Upper lobe of left lung (tissue), 6 donors: Measurements from ENCODE around the gene RSL1D1. TPM values are rescaled to one million over a fixed set of nuclear protein-coding genes. Genes with fewer than 3 reads are reported as not detected.

ENCODE experiments used
- ATAC-seq, 2 donors: fragments of 200-7000 bp; cut with Tn5 transposase; one replicate each; pipeline ENCODE4 v1.9.1; 2022; ENCODE audit warnings: mild to moderate bottlenecking in 2 of 2, moderate library complexity in 2 of 2; ENCODE audit not compliant: low FRiP score in 2 of 2
- DNase-seq, 2 donors: peaks; one replicate each; pipeline ENCODE4 v3.0.0-alpha.2; 2019 to 2020
- H3K27ac ChIP-seq, 4 donors: fragments of 200-600 bp; sonication (generic); one replicate each; pipeline ENCODE4 v1.5.1; 2016 to 2019
- H3K27me3 ChIP-seq, 4 donors: fragments of 200-600 bp; sonication (generic); one replicate each; pipeline ENCODE4 v1.5.1; 2017 to 2019
- H3K36me3 ChIP-seq, 4 donors: fragments of 200-600 bp; sonication (generic); one replicate each; pipeline ENCODE4 v1.5.1; 2016 to 2019
- H3K4me1 ChIP-seq, 4 donors: fragments of 200-600 bp; sonication (generic); one replicate each; pipeline ENCODE4 v1.5.1; 2018 to 2019
- H3K4me3 ChIP-seq, 4 donors: fragments of 200-600 bp; sonication (generic); one replicate each; pipeline ENCODE4 v1.5.1; 2017 to 2019; ENCODE audit warnings: mild to moderate bottlenecking in 2 of 4, moderate library complexity in 1 of 4
- H3K9me3 ChIP-seq, 4 donors: fragments of 200-600 bp; sonication (generic); one replicate each; pipeline ENCODE4 v1.5.1; 2018 to 2019
- EP300 ChIP-seq, 4 donors: sonication (generic); formaldehyde crosslinking; IDR thresholded peaks; one replicate each; pipeline ENCODE4 v1.5.1; 2017; ENCODE audit warnings: antibody characterized with exemption in 4 of 4, control low read depth in 2 of 4
- POLR2A ChIP-seq, 4 donors: fragments of 450-650 bp; IDR thresholded peaks; one replicate each; pipeline ENCODE4 v1.5.1; 2016 to 2017; ENCODE audit warnings: antibody characterized with exemption in 4 of 4, mild to moderate bottlenecking in 2 of 4
- POLR2AphosphoS5 ChIP-seq, 2 donors: sonication (generic); formaldehyde crosslinking; IDR thresholded peaks; one replicate each; pipeline ENCODE4 v1.5.1; 2017; ENCODE audit warnings: antibody characterized with exemption in 2 of 2
- WGBS, 2 donors: methylation state at CpG; one replicate each; pipeline ENCODE4 v1.1.5; 2017 to 2018; 5-methylcytosine and 5-hydroxymethylcytosine counted together
- total RNA-seq, 6 donors: library from RNA; depleted of rRNA in 4 of 6; stranded (reverse); fragments of >200 nt in 4 of 6; gene quantifications; one replicate each; pipeline versions ENCODE4 v1.1.0 to v1.2.1, GENCODE V29; 2016 to 2021
- TF ChIP-seq, protein P1 (sequence below), 6 experiments: fragments of 450-650 bp in 4 of 6; fragments of 200-600 bp in 2 of 6; sonication (generic) in 2 of 6; IDR thresholded peaks; one replicate each; pipeline ENCODE4 v1.5.1; 2016 to 2019; ENCODE audit warnings: antibody characterized with exemption in 6 of 6
- donor health status: DM: no; HTN: no; CAD: no; lungs with moderate emphysema.
- donor health status: DM: no; HTN: yes; CAD: no; lungs with severe emphysema.

The RSL1D1 gene
- total RNA-seq, 6 donors from 2014 or later = 77.8 to 121 (median 108) TPM

DNA sequence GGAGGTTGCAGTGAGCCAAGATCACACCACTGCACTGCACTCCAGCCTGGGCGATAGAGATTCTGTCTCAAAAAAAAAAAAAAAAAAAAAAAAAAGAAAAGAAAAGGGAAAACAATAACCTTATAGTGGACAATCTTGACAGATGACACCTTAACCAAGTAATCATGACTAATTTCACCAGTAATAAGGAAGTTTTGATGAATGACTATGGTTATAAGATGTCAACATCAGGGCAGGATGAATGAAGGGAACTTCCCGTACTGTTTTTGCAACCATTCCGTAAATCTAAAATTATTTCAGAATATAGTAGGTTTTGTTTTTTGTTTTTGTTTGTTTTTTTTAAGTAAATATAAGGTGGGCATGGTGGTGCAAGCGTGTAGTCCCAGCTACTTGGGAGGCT is 41.4 kb upstream of the RSL1D1 start:
- Histone ChIP-seq H3K27ac (no peak overlapping the region), H3K36me3 (peaks cover 15 to 70% (median 38%) of the 10 kb centered on the region in 4 donors), H3K27me3 (no peaks in the 10 kb centered on the region), H3K4me1 (peaks cover 0 to 12% (median 2%) of the 10 kb centered on the region in 4 donors), H3K4me3 (no peak overlapping the region), H3K9me3 (no peaks in the 10 kb centered on the region)
- TF ChIP-seq, protein P1, sequence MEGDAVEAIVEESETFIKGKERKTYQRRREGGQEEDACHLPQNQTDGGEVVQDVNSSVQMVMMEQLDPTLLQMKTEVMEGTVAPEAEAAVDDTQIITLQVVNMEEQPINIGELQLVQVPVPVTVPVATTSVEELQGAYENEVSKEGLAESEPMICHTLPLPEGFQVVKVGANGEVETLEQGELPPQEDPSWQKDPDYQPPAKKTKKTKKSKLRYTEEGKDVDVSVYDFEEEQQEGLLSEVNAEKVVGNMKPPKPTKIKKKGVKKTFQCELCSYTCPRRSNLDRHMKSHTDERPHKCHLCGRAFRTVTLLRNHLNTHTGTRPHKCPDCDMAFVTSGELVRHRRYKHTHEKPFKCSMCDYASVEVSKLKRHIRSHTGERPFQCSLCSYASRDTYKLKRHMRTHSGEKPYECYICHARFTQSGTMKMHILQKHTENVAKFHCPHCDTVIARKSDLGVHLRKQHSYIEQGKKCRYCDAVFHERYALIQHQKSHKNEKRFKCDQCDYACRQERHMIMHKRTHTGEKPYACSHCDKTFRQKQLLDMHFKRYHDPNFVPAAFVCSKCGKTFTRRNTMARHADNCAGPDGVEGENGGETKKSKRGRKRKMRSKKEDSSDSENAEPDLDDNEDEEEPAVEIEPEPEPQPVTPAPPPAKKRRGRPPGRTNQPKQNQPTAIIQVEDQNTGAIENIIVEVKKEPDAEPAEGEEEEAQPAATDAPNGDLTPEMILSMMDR (IDR thresholded peaks at IDR 0.05) = no peak
- TF ChIP-seq POLR2A (IDR thresholded peaks at IDR 0.05) (no peak), POLR2AphosphoS5 (IDR thresholded peaks at IDR 0.05) (no peak), EP300 (IDR thresholded peaks at IDR 0.05) (no peak)
- ATAC-seq (no peak), DNase-seq (no peak)
- WGBS, 2 donors = 66 to 87% methylated on average over 4 of the region's 4 CpGs

DNA sequence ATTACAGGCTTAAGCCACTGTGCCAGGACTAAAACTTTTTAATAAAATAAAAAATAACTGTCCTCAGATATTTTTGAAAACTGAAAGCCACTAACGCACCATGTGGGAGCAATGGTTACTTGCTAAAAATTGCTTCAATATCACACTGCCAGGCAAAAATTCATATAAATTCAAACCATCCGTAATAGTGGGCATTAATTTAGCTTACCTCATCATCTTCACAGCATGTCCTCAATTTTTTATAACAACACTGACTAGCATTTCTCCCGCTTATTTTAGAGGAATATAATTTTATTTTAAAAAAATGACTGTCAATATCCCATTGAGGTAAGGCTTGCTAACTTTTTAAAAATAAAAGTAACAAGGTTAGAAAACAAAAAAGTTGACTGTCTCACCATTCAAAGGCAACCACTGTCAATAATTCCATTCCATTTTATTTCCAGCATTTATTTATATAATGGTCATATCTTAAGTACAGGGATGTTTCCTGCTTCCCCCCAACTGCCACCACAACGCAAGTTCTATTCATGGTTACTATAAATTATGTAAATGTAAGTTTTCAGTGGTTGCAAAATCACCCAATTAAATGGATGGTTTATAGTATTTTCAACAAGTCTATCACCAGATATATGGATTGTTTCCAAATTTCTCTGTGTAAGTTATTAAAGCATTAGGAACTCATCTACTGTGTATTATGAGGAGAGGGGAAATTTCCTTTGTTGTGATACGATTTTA is 39.1 kb upstream of the RSL1D1 start:
- Histone ChIP-seq H3K4me3 (no peak overlapping the region), H3K4me1 (no peaks in the 10 kb centered on the region), H3K9me3 (no peaks in the 10 kb centered on the region), H3K27ac (no peak overlapping the region), H3K27me3 (no peaks in the 10 kb centered on the region), H3K36me3 (peaks cover 20 to 82% (median 55%) of the 10 kb centered on the region in 4 donors)
- WGBS, 2 donors = 72 to 82% methylated on average over 5 of the region's 5 CpGs
- no peak for TF ChIP-seq EP300 (IDR thresholded peaks at IDR 0.05)
- no peak for TF ChIP-seq POLR2AphosphoS5 (IDR thresholded peaks at IDR 0.05)
- TF ChIP-seq, protein P1 (IDR thresholded peaks at IDR 0.05) = no peak
- TF ChIP-seq POLR2A (IDR thresholded peaks at IDR 0.05) = no peak
- no peak for ATAC-seq
- no peak for DNase-seq

DNA sequence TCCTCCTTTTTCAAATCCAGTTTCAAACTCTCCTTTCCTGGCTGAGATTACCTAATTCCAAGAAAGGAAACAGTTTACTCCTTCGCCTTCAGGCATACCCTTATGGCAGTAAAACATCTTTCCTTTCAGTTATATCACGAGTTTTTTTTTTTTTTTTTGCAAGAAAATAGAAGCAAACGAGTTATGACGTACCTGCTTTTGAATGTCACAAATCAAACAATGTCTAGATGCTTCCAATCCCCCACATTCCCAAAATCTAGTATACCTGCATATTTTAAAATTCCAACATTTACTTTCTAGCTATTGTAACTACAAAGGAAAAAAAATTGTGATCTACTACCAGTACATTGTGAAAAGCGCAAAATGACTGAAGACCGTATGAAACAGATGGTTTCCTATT is 35.5 kb upstream of the RSL1D1 start:
- ATAC-seq (no peak), DNase-seq (no peak)
- TF ChIP-seq POLR2AphosphoS5 (IDR thresholded peaks at IDR 0.05) (no peak), POLR2A (IDR thresholded peaks at IDR 0.05) (no peak)
- Histone ChIP-seq H3K4me3 (no peak overlapping the region), H3K4me1 (no peaks in the 10 kb centered on the region), H3K36me3 (peaks cover 37 to 88% (median 65%) of the 10 kb centered on the region in 4 donors), H3K27me3 (no peaks in the 10 kb centered on the region), H3K9me3 (no peaks in the 10 kb centered on the region), H3K27ac (no peak overlapping the region)
- WGBS, 2 donors = 89 to 93% methylated on average over 6 of the region's 6 CpGs

DNA sequence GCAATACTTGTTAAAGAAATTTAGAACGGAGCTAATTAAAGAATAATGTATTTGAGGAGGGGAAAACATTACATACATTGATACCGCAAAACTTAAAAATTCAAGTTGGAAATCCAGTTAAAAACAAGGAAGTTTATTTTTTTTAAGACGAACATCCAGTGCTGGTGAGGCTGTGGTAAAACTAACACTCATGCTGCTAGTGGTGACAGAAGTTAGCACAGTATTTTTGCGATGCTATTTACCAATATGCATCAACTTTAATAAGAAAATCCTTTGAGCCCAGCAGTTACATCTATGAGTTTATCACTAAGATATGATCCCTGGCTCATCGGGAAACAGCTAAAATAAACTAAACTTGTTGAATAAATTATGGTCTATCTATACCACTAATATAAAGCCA is 32.7 kb upstream of the RSL1D1 start:
- H3K9me3 ChIP-seq = no peaks in the 10 kb centered on the region
- DNase-seq = no peak
- TF ChIP-seq POLR2AphosphoS5 (IDR thresholded peaks at IDR 0.05) (no peak), EP300 (IDR thresholded peaks at IDR 0.05) (no peak), POLR2A (IDR thresholded peaks at IDR 0.05) (no peak)
- TF ChIP-seq, protein P1 (IDR thresholded peaks at IDR 0.05) = no peak
- H3K27me3 ChIP-seq = no peaks in the 10 kb centered on the region
- WGBS, 2 donors = 94 to 97% methylated on average over 5 of the region's 5 CpGs
- H3K27ac ChIP-seq = no peak overlapping the region
- no peaks in the 10 kb centered on the region for H3K4me1 ChIP-seq
- no peak for ATAC-seq
- no peak overlapping the region for H3K4me3 ChIP-seq
- peaks cover 28 to 96% (median 82%) of the 10 kb centered on the region in 4 donors for H3K36me3 ChIP-seq

DNA sequence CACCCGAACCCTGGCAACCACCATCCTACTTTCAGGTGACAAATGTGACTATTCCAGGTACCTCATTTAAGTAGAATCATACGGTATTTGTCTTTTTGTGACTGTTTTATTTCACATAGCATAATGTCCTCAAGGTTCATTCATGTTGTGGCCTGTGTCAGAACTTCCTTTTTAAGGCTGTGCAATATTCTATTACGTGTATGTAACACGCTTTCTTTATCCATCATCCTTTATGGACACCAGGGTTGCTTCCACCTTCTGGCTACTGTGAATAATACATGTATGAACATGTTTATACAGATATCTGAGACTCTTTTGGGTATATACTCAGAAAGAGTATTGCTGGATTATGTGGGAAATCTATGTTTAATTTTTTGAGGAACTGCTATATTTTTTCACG is 28.7 kb upstream of the RSL1D1 start:
- 85 to 88% methylated on average over 5 of the region's 5 CpGs for WGBS, 2 donors
- H3K27me3 ChIP-seq = no peaks in the 10 kb centered on the region
- H3K9me3 ChIP-seq = no peaks in the 10 kb centered on the region
- no peaks in the 10 kb centered on the region for H3K4me1 ChIP-seq
- H3K4me3 ChIP-seq = no peak overlapping the region
- no peak overlapping the region for H3K27ac ChIP-seq
- peaks cover 27 to 97% (median 81%) of the 10 kb centered on the region in 4 donors for H3K36me3 ChIP-seq
- DNase-seq (no peak), ATAC-seq (no peak)
- TF ChIP-seq, protein P1 (IDR thresholded peaks at IDR 0.05) = peak in 2 of 6 experiments; percentile 10 to 20
- TF ChIP-seq POLR2A (IDR thresholded peaks at IDR 0.05) = no peak
